SK-N-SH (cell line): ENCODE measurements around the gene GNAI3.

ENCODE experiments used
- CTCF ChIP-seq: fragments of 200-600 bp; sonication (generic); IDR thresholded peaks from 2 replicates; pipeline ENCODE4 v1.6.1; 2017; ENCODE audit warnings: antibody characterized with exemption, mild to moderate bottlenecking, moderate library complexity
- EZH2phosphoT487 ChIP-seq: fragments of 200-600 bp; sonication (generic); IDR thresholded peaks from 2 replicates; pipeline ENCODE4 v1.6.1; 2017; ENCODE audit warnings: low read depth, mixed run types, mild to moderate bottlenecking, antibody characterized with exemption, moderate library complexity, borderline replicate concordance
- FOXJ3 ChIP-seq: sonication (generic); formaldehyde crosslinking; IDR thresholded peaks from 2 replicates; pipeline ENCODE4 v1.5.1; 2020; ENCODE audit warnings: mild to moderate bottlenecking, missing genetic modification reagents
- POLR2AphosphoS5 ChIP-seq: IDR thresholded peaks from 2 replicates; pipeline ENCODE4 v1.6.1; 2012; ENCODE audit warnings: low read depth, low read length
- RCOR1 ChIP-seq: fragments of 150-350 bp; IDR thresholded peaks from 2 replicates; pipeline ENCODE4 v1.6.1; 2017; ENCODE audit warnings: antibody characterized with exemption, low read length
- RFX5 ChIP-seq: IDR thresholded peaks from 2 replicates; pipeline ENCODE4 v1.6.1; 2012; ENCODE audit warnings: mild to moderate bottlenecking, improper control_type of control experiment, low read length
- SMC3 ChIP-seq: IDR thresholded peaks from 2 replicates; pipeline ENCODE4 v1.6.1; 2012; ENCODE audit warnings: low read depth, low read length, improper control_type of control experiment
- USF1 ChIP-seq: IDR thresholded peaks from 2 replicates; pipeline ENCODE4 v1.4.0; 2012; ENCODE audit warnings: low read depth, borderline replicate concordance
- TF ChIP-seq, protein P1 (sequence below): IDR thresholded peaks from 2 replicates; pipeline ENCODE4 v1.4.0; 2012; ENCODE audit warnings: low read depth

GRCh38 chr1:109626682-109627408, 78.4 kb downstream of the GNAI3 start:
- no peak for TF ChIP-seq CTCF
- no peak for TF ChIP-seq POLR2AphosphoS5
- TF ChIP-seq, protein P1, sequence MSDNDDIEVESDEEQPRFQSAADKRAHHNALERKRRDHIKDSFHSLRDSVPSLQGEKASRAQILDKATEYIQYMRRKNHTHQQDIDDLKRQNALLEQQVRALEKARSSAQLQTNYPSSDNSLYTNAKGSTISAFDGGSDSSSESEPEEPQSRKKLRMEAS = no peak
- no peak for TF ChIP-seq SMC3
- TF ChIP-seq FOXJ3 (CRISPR knock-in tag) = no peak
- no peak for TF ChIP-seq RCOR1
- TF ChIP-seq RFX5 = no peak
- TF ChIP-seq USF1 = no peak
- no peak for TF ChIP-seq EZH2phosphoT487
